PFSK-1 (cell line): ENCODE results near the gene GJB2.

Source experiments
- FOXP2 ChIP-seq: optimal IDR thresholded peaks from 2 replicates; pipeline ENCODE3; 2011; ENCODE audit warnings: borderline replicate concordance, control low read depth, inconsistent platforms; ENCODE audit not compliant: insufficient read depth; ENCODE audit errors: extremely low read length, extremely low read depth
- POLR2AphosphoS5 ChIP-seq: IDR thresholded peaks from 2 replicates; pipeline ENCODE4 v1.6.1; 2012; ENCODE audit warnings: low read depth, mild to moderate bottlenecking, control low read depth, low read length, moderate library complexity
- SIN3A ChIP-seq: IDR thresholded peaks from 2 replicates; pipeline ENCODE4 v1.6.1; 2012; ENCODE audit warnings: mild to moderate bottlenecking, low read length, moderate library complexity, borderline replicate concordance; ENCODE audit not compliant: insufficient read depth
- TAF1 ChIP-seq: IDR thresholded peaks from 2 replicates; pipeline ENCODE4 v1.6.1; 2012; ENCODE audit warnings: low read length, control low read depth, borderline replicate concordance; ENCODE audit not compliant: insufficient read depth
- TF ChIP-seq, protein P1 (sequence below), 2 experiments: IDR thresholded peaks; 2 replicates each; pipeline versions ENCODE4 v1.6.1 to v1.8.0; 2011 to 2012; ENCODE audit warnings: low read depth in 2 of 2, low read length in 2 of 2, control low read depth in 1 of 2, inconsistent platforms in 1 of 2, mild to moderate bottlenecking in 1 of 2, moderate library complexity in 1 of 2; ENCODE audit not compliant: insufficient read depth in 1 of 2

Gene GJB2

DNA sequence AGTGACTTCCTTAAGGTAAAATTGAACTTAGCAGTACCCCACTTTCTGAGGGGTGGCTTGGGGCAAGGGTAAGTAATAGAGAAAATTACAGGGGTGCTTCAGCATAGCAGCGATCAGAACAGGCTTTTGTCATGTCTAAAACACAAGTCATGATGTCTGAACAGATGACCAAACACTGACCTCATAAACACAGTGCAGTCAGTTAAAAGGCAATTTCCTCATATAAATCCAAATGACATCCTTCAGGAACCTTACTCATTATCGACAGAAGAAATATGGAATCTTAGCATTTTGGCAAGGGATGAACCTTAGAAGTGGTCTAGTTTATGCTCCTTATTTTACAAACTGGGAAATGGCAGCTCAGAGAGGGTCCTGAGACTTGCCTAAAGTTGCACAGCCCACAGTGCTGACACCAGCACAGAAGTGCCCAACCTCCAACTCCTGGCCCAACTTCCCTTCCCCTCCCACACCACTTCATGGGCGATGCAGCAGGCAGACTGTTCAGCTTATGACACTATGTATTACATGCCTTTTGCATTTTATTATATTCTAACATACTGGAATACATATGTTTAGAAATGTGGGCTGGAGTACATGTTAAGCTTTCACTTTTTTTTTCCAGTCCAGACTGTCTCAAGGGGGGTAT is 35.5 kb downstream of the GJB2 start:
- TF ChIP-seq, protein P1, sequence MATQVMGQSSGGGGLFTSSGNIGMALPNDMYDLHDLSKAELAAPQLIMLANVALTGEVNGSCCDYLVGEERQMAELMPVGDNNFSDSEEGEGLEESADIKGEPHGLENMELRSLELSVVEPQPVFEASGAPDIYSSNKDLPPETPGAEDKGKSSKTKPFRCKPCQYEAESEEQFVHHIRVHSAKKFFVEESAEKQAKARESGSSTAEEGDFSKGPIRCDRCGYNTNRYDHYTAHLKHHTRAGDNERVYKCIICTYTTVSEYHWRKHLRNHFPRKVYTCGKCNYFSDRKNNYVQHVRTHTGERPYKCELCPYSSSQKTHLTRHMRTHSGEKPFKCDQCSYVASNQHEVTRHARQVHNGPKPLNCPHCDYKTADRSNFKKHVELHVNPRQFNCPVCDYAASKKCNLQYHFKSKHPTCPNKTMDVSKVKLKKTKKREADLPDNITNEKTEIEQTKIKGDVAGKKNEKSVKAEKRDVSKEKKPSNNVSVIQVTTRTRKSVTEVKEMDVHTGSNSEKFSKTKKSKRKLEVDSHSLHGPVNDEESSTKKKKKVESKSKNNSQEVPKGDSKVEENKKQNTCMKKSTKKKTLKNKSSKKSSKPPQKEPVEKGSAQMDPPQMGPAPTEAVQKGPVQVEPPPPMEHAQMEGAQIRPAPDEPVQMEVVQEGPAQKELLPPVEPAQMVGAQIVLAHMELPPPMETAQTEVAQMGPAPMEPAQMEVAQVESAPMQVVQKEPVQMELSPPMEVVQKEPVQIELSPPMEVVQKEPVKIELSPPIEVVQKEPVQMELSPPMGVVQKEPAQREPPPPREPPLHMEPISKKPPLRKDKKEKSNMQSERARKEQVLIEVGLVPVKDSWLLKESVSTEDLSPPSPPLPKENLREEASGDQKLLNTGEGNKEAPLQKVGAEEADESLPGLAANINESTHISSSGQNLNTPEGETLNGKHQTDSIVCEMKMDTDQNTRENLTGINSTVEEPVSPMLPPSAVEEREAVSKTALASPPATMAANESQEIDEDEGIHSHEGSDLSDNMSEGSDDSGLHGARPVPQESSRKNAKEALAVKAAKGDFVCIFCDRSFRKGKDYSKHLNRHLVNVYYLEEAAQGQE (IDR thresholded peaks at IDR 0.05; ENCODE audit: insufficient read depth in 1 of 2, low read depth in 2 of 2, low read length in 2 of 2): no peak
- TF ChIP-seq POLR2AphosphoS5 (no peak), TAF1 (no peak), SIN3A (no peak), FOXP2 (no peak)

DNA sequence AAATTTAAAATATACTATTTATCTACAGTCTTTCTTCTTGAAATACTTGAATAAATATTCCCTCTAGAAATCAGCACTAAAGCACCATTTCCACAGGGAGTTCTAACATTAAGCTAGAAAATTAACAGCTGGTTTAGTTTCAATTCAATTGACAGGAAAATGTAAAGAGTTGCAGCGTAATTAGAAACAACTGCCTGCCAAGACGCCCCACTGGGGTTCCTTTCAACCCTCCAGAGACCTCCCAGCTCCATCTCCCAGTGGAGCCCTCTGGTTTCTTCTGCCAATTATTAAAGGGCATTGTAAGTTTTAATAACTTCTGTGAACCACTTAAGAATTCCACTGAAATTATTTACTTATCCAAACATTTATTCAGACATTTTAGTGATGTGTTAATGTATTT is 36.0 kb downstream of the GJB2 start:
- TF ChIP-seq FOXP2 (no peak), SIN3A (no peak), POLR2AphosphoS5 (no peak), TAF1 (no peak)
- TF ChIP-seq, protein P1 (IDR thresholded peaks at IDR 0.05; ENCODE audit: insufficient read depth in 1 of 2, low read depth in 2 of 2, low read length in 2 of 2): no peak

DNA sequence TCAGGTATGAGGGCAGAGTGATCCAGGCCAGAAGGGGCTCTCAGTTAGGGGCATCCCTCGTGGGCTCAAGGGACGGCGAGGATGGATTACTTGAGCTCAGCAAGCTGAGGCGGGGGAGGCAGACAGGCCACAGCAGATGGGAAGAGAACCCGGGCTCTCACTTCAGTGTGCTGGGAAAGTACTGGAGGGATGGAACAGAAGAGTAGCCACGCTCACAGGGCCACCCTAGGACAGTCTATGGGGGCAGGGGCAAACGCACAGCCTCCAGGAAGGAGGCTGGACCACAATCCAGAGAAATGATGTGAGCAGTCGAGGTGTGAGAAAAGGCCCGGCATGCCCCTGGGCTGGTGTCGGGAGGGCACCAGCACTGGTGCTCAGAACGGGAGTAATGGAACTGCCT is 41.1 kb downstream of the GJB2 start:
- TF ChIP-seq FOXP2: no peak
- no peak for TF ChIP-seq POLR2AphosphoS5
- TF ChIP-seq, protein P1 (IDR thresholded peaks at IDR 0.05; ENCODE audit: insufficient read depth in 1 of 2, low read depth in 2 of 2, low read length in 2 of 2): no peak
- no peak for TF ChIP-seq SIN3A

DNA sequence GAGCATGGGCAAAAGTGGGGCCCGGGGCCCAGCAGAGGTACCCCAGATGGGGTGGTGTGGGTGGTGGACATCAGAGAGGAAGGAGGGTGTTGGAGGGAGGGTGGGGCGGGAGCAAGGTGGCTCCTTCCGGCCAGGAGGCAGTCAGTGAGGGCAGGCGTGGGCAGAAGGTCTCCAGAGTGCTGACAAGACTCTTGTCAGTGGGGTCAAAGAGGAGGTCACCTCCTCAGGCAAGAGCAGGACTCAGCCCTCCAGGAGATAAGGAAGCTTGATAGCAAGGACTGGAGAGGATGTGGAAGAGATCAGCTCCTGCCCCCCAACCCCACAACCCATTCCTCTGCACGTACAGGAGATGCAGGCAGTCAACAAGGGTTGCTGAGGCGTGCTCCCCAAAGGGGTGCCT is 41.7 kb downstream of the GJB2 start:
- no peak for TF ChIP-seq SIN3A
- TF ChIP-seq TAF1: no peak
- TF ChIP-seq FOXP2: no peak
- no peak for TF ChIP-seq POLR2AphosphoS5
- TF ChIP-seq, protein P1 (IDR thresholded peaks at IDR 0.05; ENCODE audit: insufficient read depth in 1 of 2, low read depth in 2 of 2, low read length in 2 of 2): no peak

DNA sequence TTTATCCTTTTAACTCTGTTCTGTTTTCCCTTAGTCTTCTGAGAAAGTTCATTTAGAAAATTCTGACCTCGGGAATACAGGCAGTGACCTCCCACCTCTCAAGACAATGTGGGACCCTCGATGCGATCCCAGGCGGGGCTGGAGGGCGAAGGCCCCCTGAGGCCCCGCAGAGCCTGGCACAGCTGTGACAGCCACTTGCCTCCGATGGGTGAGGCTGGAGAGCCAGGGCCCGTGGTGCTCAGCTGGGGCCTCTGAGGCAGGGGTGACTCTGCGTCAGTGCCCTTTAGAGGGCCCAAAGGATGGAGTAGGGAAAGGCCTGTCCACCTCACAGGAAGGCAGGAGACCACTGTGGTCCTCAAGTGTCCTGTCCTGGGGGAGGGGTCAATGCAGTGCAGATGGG is 42.2 kb downstream of the GJB2 start:
- TF ChIP-seq TAF1: no peak
- TF ChIP-seq, protein P1 (IDR thresholded peaks at IDR 0.05; ENCODE audit: insufficient read depth in 1 of 2, low read depth in 2 of 2, low read length in 2 of 2): no peak
- no peak for TF ChIP-seq POLR2AphosphoS5
- TF ChIP-seq FOXP2: no peak
- TF ChIP-seq SIN3A: no peak
